MM.1S (cell line): Measurements from ENCODE around the gene KCNJ6.

Source experiments
- DNase-seq: peaks from one replicate; pipeline ENCODE4 v3.0.0-alpha.2; 2015
- H2AFZ ChIP-seq: fragments of 300-600 bp; sonication (generic); 2 replicates; pipeline ENCODE4 v1.6.0; 2016; ENCODE audit warnings: antibody characterized with exemption, low read length
- H3F3A ChIP-seq: fragments of 300-600 bp; sonication (generic); 2 replicates; pipeline ENCODE4 v1.6.1; 2016; ENCODE audit warnings: mild to moderate bottlenecking, antibody characterized with exemption, low read length, moderate library complexity, mixed read lengths; ENCODE audit not compliant: insufficient read depth
- H3K27ac ChIP-seq: fragments of 300-600 bp; sonication (generic); 2 replicates; pipeline ENCODE4 v1.5.1; 2016; ENCODE audit warnings: mild to moderate bottlenecking, low read length
- H3K27me3 ChIP-seq: fragments of 300-600 bp; sonication (generic); replicated peaks from 2 replicates; pipeline ENCODE4 v1.6.0; 2016; ENCODE audit warnings: low read length; ENCODE audit not compliant: insufficient read depth
- H3K36me3 ChIP-seq: fragments of 300-600 bp; sonication (generic); replicated peaks from 2 replicates; pipeline ENCODE4 v1.6.1; 2016; ENCODE audit warnings: mild to moderate bottlenecking, low read length, mixed read lengths; ENCODE audit not compliant: insufficient read depth
- H3K4me1 ChIP-seq: fragments of 300-600 bp; sonication (generic); 2 replicates; pipeline ENCODE4 v1.6.1; 2016; ENCODE audit warnings: low read length, mixed read lengths
- H3K4me2 ChIP-seq: fragments of 300-600 bp; sonication (generic); 2 replicates; pipeline ENCODE4 v1.6.0; 2016; ENCODE audit warnings: low read depth, low read length
- H3K4me3 ChIP-seq: fragments of 300-600 bp; sonication (generic); 2 replicates; pipeline ENCODE4 v1.5.1; 2016; ENCODE audit warnings: low read length, mixed read lengths
- H3K79me2 ChIP-seq: fragments of 300-600 bp; sonication (generic); 2 replicates; pipeline ENCODE4 v1.6.1; 2016; ENCODE audit warnings: mixed run types, low read length, mixed read lengths
- H3K9ac ChIP-seq: fragments of 300-600 bp; sonication (generic); 2 replicates; pipeline ENCODE4 v1.6.1; 2016; ENCODE audit warnings: low read length, mixed read lengths
- H3K9me2 ChIP-seq: fragments of 300-600 bp; sonication (generic); replicated peaks from 2 replicates; pipeline ENCODE4 v1.6.1; 2016; ENCODE audit warnings: mild to moderate bottlenecking, low read length, mixed read lengths; ENCODE audit not compliant: insufficient read depth
- H3K9me3 ChIP-seq: fragments of 300-600 bp; sonication (generic); replicated peaks from 2 replicates; pipeline ENCODE4 v1.6.1; 2016; ENCODE audit warnings: mild to moderate bottlenecking, low read length, mixed read lengths; ENCODE audit not compliant: insufficient read depth
- H4K20me1 ChIP-seq: fragments of 300-600 bp; sonication (generic); 2 replicates; pipeline ENCODE4 v1.6.1; 2016; ENCODE audit warnings: mild to moderate bottlenecking, low read length, moderate library complexity, mixed read lengths; ENCODE audit not compliant: insufficient read depth
- CTCF ChIP-seq: fragments of 300-600 bp; sonication (generic); IDR thresholded peaks from 2 replicates; pipeline ENCODE4 v1.5.1; 2016; ENCODE audit warnings: antibody characterized with exemption, low read length, mixed read lengths
- EZH2 ChIP-seq: fragments of 300-600 bp; sonication (generic); optimal IDR thresholded peaks from 2 replicates; pipeline ENCODE3; 2017; ENCODE audit warnings: low read depth, mild to moderate bottlenecking, antibody characterized with exemption, low read length, mixed read lengths
- EZH2phosphoT487 ChIP-seq: fragments of 300-600 bp; sonication (generic); IDR thresholded peaks from 2 replicates; pipeline ENCODE4 v1.6.1; 2018; ENCODE audit warnings: antibody characterized with exemption, low read length

KCNJ6 gene

GRCh38 chr21:37805266-37805665, 111.0 kb downstream of the KCNJ6 start:
- Histone ChIP-seq H3K79me2 (no peaks in the 10 kb centered on the region), H3K9me3 (no peaks in the 10 kb centered on the region), H3K9me2 (no peaks in the 10 kb centered on the region), H2AFZ (no peak overlapping the region), H3K27me3 (no peaks in the 10 kb centered on the region), H3K4me3 (no peak overlapping the region), H3K4me1 (no peaks in the 10 kb centered on the region), H3K9ac (no peak overlapping the region), H3F3A (no peaks in the 10 kb centered on the region), H4K20me1 (no peaks in the 10 kb centered on the region), H3K4me2 (no peak overlapping the region), H3K27ac (no peak overlapping the region), H3K36me3 (no peaks in the 10 kb centered on the region)
- TF ChIP-seq EZH2phosphoT487 (no peak), EZH2 (no peak), CTCF (no peak)
- DNase-seq: no peak

DNA sequence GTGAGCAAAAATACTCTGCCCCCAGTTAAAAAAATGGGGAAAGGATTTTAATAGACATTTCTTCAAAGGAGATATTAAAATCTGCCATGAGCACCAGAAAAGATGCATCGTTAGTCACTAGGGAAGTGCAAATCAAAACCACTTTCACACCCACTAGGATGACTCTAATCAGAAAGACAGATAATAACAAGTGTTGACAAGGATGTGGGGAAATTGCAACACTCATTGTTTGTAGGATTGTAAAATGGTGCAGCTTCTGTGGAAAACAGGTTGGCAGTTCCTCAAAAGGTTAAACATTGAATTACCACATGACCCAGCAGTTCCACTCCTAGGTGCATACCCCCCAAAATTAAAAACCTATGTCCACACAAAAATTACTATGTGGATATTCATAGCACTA, 112.3 kb downstream of the KCNJ6 start:
- no peaks in the 10 kb centered on the region for H3K27me3 ChIP-seq

GRCh38 chr21:37803101-37803651, 113.1 kb downstream of the KCNJ6 start:
- Histone ChIP-seq H2AFZ (no peak overlapping the region), H3K27me3 (no peaks in the 10 kb centered on the region), H3K9ac (no peak overlapping the region), H3K27ac (no peak overlapping the region), H4K20me1 (no peaks in the 10 kb centered on the region), H3K4me3 (no peak overlapping the region), H3K9me3 (no peaks in the 10 kb centered on the region), H3K79me2 (no peaks in the 10 kb centered on the region), H3K4me2 (no peak overlapping the region), H3K4me1 (no peaks in the 10 kb centered on the region), H3K36me3 (no peaks in the 10 kb centered on the region), H3K9me2 (no peaks in the 10 kb centered on the region), H3F3A (no peaks in the 10 kb centered on the region)
- TF ChIP-seq EZH2phosphoT487: no peak
- TF ChIP-seq CTCF: no peak
- no peak for TF ChIP-seq EZH2
- DNase-seq: no peak

More for the DNA sequence above, 112.3 kb downstream of the KCNJ6 start:
- no peak overlapping the region for H3K4me3 ChIP-seq
- no peaks in the 10 kb centered on the region for H3K79me2 ChIP-seq
- H3K4me2 ChIP-seq: no peak overlapping the region
- no peak overlapping the region for H3K9ac ChIP-seq
- H4K20me1 ChIP-seq: no peaks in the 10 kb centered on the region
- TF ChIP-seq CTCF: no peak
- TF ChIP-seq EZH2: no peak
- TF ChIP-seq EZH2phosphoT487: no peak
- no peak overlapping the region for H2AFZ ChIP-seq
- DNase-seq: no peak
- H3K36me3 ChIP-seq: no peaks in the 10 kb centered on the region
- H3K9me2 ChIP-seq: no peaks in the 10 kb centered on the region
- H3F3A ChIP-seq: no peaks in the 10 kb centered on the region
- no peaks in the 10 kb centered on the region for H3K4me1 ChIP-seq
- H3K27ac ChIP-seq: no peak overlapping the region
- H3K9me3 ChIP-seq: no peaks in the 10 kb centered on the region
